Measurements from ENCODE around the gene PCDHGB4.
A peak's percentile ranks its signal among the peaks of the same experiment; 100 is the strongest.

PCDHGB4 gene

DNA sequence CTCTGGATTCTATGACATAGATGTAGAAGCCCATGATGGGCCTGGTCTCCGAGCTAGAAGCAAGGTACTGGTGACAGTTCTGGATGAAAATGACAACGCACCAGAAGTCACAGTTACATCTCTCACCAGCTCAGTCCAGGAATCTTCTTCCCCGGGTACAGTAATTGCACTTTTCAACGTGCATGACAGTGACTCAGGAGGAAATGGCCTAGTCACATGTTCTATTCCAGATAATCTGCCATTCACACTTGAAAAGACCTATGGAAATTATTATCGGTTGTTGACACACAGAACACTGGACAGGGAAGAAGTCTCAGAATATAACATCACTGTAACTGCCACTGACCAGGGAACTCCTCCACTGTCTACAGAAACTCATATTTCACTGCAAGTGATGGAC, 31.4 kb upstream of the PCDHGB4 start:
- no peak overlapping the region for H3K27ac ChIP-seq (replicated peaks; ENCODE audit: low read length)
- H3K4ac ChIP-seq (ENCODE audit: low read length) = no peak overlapping the region
- H3K9ac ChIP-seq (ENCODE audit: low read depth, low read length, poor library complexity) = no peak overlapping the region
- H3K9me3 ChIP-seq (replicated peaks in 1 of 2; ENCODE audit: control insufficient read depth in 2 of 2, insufficient read depth in 1 of 2, low read depth in 1 of 2, low read length in 2 of 2) = peaks cover 24 to 70% of the 10 kb centered on the region in 2 donors
- no peak overlapping the region for H3K23ac ChIP-seq (ENCODE audit: low read depth, low read length, poor library complexity)
- no peak overlapping the region for H4K8ac ChIP-seq (ENCODE audit: low read depth, low read length)
- H3K27me3 ChIP-seq (ENCODE audit: control insufficient read depth in 3 of 3, insufficient read depth in 3 of 3, low read depth in 1 of 3, low read length in 3 of 3) = peaks cover 0 to 4% (median 0%) of the 10 kb centered on the region in 3 experiments
- no peak overlapping the region for H3K18ac ChIP-seq (ENCODE audit: low read length)
- H2AFZ ChIP-seq (ENCODE audit: low read length) = no peak overlapping the region
- no CpG with 5 or more reads among the region's 5 CpGs for WGBS, 2 donors (ENCODE audit: extremely low coverage in 2 of 2, insufficient read length in 2 of 2, insufficient replicate concordance in 1 of 2)
- no peak overlapping the region for H3K14ac ChIP-seq (ENCODE audit: low read length)
- no peak overlapping the region for H2BK12ac ChIP-seq (ENCODE audit: low read length)
- peaks cover 0 to 3% of the 10 kb centered on the region in 2 donors for H3K36me3 ChIP-seq (replicated peaks in 1 of 2; ENCODE audit: control insufficient read depth in 2 of 2, insufficient read depth in 2 of 2, low read length in 2 of 2)
- H3K4me2 ChIP-seq (ENCODE audit: insufficient read depth, low read length, poor library complexity, severe bottlenecking) = no peak overlapping the region
- no peak overlapping the region for H2BK15ac ChIP-seq (ENCODE audit: low read length)
- no peak for DNase-seq (ENCODE audit: low spot score)
- no peak overlapping the region for H3K4me3 ChIP-seq (ENCODE audit: low read length in 2 of 2)
- H4K91ac ChIP-seq (ENCODE audit: low read depth, low read length, poor library complexity) = no peak overlapping the region
- H2AK5ac ChIP-seq (ENCODE audit: low read depth, low read length) = no peak overlapping the region
- H2BK5ac ChIP-seq (ENCODE audit: low read length) = no peak overlapping the region
- H3K79me1 ChIP-seq (ENCODE audit: low read depth, low read length) = no peaks in the 10 kb centered on the region
- no peaks in the 10 kb centered on the region for H3K4me1 ChIP-seq (ENCODE audit: control insufficient read depth in 2 of 2, insufficient read depth in 1 of 2, low read depth in 1 of 2, low read length in 2 of 2)
- H2BK120ac ChIP-seq (ENCODE audit: low read depth, low read length) = no peak overlapping the region

DNA sequence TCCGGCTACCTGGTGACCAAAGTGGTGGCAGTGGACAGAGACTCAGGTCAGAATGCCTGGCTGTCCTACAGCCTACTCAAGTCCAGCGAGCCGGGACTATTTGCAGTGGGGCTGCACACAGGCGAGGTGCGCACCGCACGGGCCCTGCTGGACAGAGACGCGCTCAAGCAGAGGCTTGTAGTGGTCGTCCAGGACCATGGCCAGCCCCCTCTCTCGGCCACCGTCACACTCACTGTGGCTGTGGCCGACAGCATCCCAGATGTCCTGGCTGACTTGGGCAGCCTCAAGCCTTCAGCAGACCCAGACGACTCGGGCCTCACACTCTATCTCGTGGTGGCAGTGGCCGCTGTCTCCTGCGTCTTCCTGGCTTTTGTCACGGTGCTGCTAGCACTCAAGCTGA, 30.5 kb upstream of the PCDHGB4 start:
- H4K8ac ChIP-seq (ENCODE audit: low read depth, low read length) = no peak overlapping the region
- no CpG with 5 or more reads among the region's 19 CpGs for WGBS, 2 donors (ENCODE audit: extremely low coverage in 2 of 2, insufficient read length in 2 of 2, insufficient replicate concordance in 1 of 2)
- peak overlapping the region; percentile 54 for H2AK5ac ChIP-seq (ENCODE audit: low read depth, low read length)
- no peak overlapping the region for H3K18ac ChIP-seq (ENCODE audit: low read length)
- H2AFZ ChIP-seq (ENCODE audit: low read length) = no peak overlapping the region
- H2BK120ac ChIP-seq (ENCODE audit: low read depth, low read length) = peak overlapping the region; percentile 66
- H3K4me3 ChIP-seq (ENCODE audit: low read length in 2 of 2) = peak overlapping the region in 1 of 2 donors; percentile 51
- H3K36me3 ChIP-seq (replicated peaks in 1 of 2; ENCODE audit: control insufficient read depth in 2 of 2, insufficient read depth in 2 of 2, low read length in 2 of 2) = peaks cover 0 to 3% of the 10 kb centered on the region in 2 donors
- H3K27me3 ChIP-seq (ENCODE audit: control insufficient read depth in 3 of 3, insufficient read depth in 3 of 3, low read depth in 1 of 3, low read length in 3 of 3) = peaks cover 0 to 4% (median 0%) of the 10 kb centered on the region in 3 experiments
- peak overlapping the region; percentile 16 for H3K9ac ChIP-seq (ENCODE audit: low read depth, low read length, poor library complexity)
- no peak overlapping the region for H3K27ac ChIP-seq (replicated peaks; ENCODE audit: low read length)
- H2BK15ac ChIP-seq (ENCODE audit: low read length) = no peak overlapping the region
- no peak overlapping the region for H3K4me2 ChIP-seq (ENCODE audit: insufficient read depth, low read length, poor library complexity, severe bottlenecking)
- H3K23ac ChIP-seq (ENCODE audit: low read depth, low read length, poor library complexity) = peak overlapping the region; percentile 44
- no peak overlapping the region for H4K91ac ChIP-seq (ENCODE audit: low read depth, low read length, poor library complexity)
- no peaks in the 10 kb centered on the region for H3K79me1 ChIP-seq (ENCODE audit: low read depth, low read length)
- no peak overlapping the region for H3K4ac ChIP-seq (ENCODE audit: low read length)
- DNase-seq (ENCODE audit: low spot score) = no peak
- no peak overlapping the region for H2BK12ac ChIP-seq (ENCODE audit: low read length)
- no peak overlapping the region for H2BK5ac ChIP-seq (ENCODE audit: low read length)
- peaks cover 25 to 67% of the 10 kb centered on the region in 2 donors for H3K9me3 ChIP-seq (replicated peaks in 1 of 2; ENCODE audit: control insufficient read depth in 2 of 2, insufficient read depth in 1 of 2, low read depth in 1 of 2, low read length in 2 of 2)
- H3K14ac ChIP-seq (ENCODE audit: low read length) = no peak overlapping the region
- no peaks in the 10 kb centered on the region for H3K4me1 ChIP-seq (ENCODE audit: control insufficient read depth in 2 of 2, insufficient read depth in 1 of 2, low read depth in 1 of 2, low read length in 2 of 2)

DNA sequence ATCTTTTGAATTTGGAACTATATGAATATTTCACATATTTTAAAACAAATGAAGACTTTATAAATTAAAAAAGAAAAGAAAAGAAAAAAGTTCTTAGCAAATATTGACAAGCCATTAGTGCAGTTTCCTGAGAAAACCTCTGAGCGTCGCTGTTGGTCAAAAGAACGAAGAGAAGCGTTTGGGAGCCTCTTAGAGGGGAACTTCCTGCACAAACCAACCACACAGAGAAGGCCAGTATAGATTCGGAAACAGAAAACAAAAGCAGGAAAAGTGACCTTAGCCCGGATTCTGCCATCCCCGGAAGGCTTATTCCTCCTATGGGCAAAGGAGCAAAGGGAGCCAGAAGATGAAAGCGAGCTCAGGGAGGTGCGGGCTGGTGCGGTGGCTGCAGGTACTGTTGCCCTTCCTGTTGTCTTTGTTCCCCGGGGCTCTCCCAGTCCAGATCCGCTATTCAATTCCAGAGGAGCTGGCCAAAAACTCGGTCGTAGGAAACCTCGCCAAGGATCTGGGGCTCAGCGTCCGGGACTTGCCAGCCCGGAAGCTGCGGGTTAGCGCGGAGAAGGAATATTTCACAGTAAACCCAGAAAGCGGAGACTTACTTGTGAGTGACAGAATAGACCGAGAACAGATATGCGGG, 27.6 kb upstream of the PCDHGB4 start, which contains the start of gene PCDHGB2:
Gene PCDHGB2, plus strand, starts transcription at position 205 of the 637 bp plus-strand sequence. Its CDS starts 142 bp downstream, at position 347.
- Histone ChIP-seq H3K9ac (ENCODE audit: low read depth, low read length, poor library complexity) (no peak within 1 kb of the TSS), H3K9me3 (replicated peaks in 1 of 2; ENCODE audit: control insufficient read depth in 2 of 2, insufficient read depth in 1 of 2, low read depth in 1 of 2, low read length in 2 of 2) (peaks cover 34 to 67% of the 10 kb centered on the region in 2 donors), H3K36me3 (replicated peaks in 1 of 2; ENCODE audit: control insufficient read depth in 2 of 2, insufficient read depth in 2 of 2, low read length in 2 of 2) (peaks cover 0 to 3% of the 10 kb centered on the region in 2 donors), H4K8ac (ENCODE audit: low read depth, low read length) (no peak within 1 kb of the TSS), H2BK15ac (ENCODE audit: low read length) (no peak within 1 kb of the TSS), H2BK5ac (ENCODE audit: low read length) (no peak within 1 kb of the TSS), H2AK5ac (ENCODE audit: low read depth, low read length) (no peak within 1 kb of the TSS), H3K4me3 (ENCODE audit: low read length in 2 of 2) (no peak within 1 kb of the TSS), H3K4ac (ENCODE audit: low read length) (no peak within 1 kb of the TSS), H3K4me2 (ENCODE audit: insufficient read depth, low read length, poor library complexity, severe bottlenecking) (no peak within 1 kb of the TSS), H3K79me1 (ENCODE audit: low read depth, low read length) (no peaks in the 10 kb centered on the region), H3K14ac (ENCODE audit: low read length) (no peak within 1 kb of the TSS), H2BK12ac (ENCODE audit: low read length) (no peak within 1 kb of the TSS), H3K27ac (replicated peaks; ENCODE audit: low read length) (no peak within 1 kb of the TSS), H3K4me1 (ENCODE audit: control insufficient read depth in 2 of 2, insufficient read depth in 1 of 2, low read depth in 1 of 2, low read length in 2 of 2) (no peaks in the 10 kb centered on the region), H3K23ac (ENCODE audit: low read depth, low read length, poor library complexity) (no peak within 1 kb of the TSS), H2BK120ac (ENCODE audit: low read depth, low read length) (no peak within 1 kb of the TSS), H3K27me3 (ENCODE audit: control insufficient read depth in 3 of 3, insufficient read depth in 3 of 3, low read depth in 1 of 3, low read length in 3 of 3) (peaks cover 0 to 4% (median 0%) of the 10 kb centered on the region in 3 experiments), H2AFZ (ENCODE audit: low read length) (peak within 1 kb of the TSS; percentile 72), H3K18ac (ENCODE audit: low read length) (no peak within 1 kb of the TSS), H4K91ac (ENCODE audit: low read depth, low read length, poor library complexity) (no peak within 1 kb of the TSS)
- WGBS, 2 donors (ENCODE audit: extremely low coverage in 2 of 2, insufficient read length in 2 of 2, insufficient replicate concordance in 1 of 2) = no CpG with 5 or more reads among the region's 24 CpGs
- no peak for DNase-seq (ENCODE audit: low spot score)

DNA sequence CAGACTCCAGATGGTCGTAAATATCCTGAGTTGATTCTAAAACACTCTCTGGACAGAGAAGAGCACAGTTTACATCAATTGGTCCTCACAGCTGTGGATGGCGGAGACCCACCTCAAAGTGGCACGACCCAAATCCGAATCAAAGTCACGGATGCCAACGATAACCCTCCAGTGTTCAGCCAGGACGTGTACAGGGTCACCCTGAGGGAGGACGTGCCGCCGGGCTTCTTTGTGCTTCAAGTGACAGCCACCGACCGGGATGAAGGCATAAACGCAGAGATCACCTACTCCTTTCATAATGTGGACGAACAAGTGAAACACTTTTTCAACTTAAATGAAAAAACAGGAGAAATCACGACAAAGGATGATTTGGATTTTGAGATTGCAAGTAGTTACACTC, 26.8 kb upstream of the PCDHGB4 start:
- no peak overlapping the region for H3K14ac ChIP-seq (ENCODE audit: low read length)
- H3K9ac ChIP-seq (ENCODE audit: low read depth, low read length, poor library complexity) = no peak overlapping the region
- no CpG with 5 or more reads among the region's 15 CpGs for WGBS, 2 donors (ENCODE audit: extremely low coverage in 2 of 2, insufficient read length in 2 of 2, insufficient replicate concordance in 1 of 2)
- H2BK15ac ChIP-seq (ENCODE audit: low read length) = no peak overlapping the region
- no peak overlapping the region for H2AK5ac ChIP-seq (ENCODE audit: low read depth, low read length)
- peaks cover 34 to 65% of the 10 kb centered on the region in 2 donors for H3K9me3 ChIP-seq (replicated peaks in 1 of 2; ENCODE audit: control insufficient read depth in 2 of 2, insufficient read depth in 1 of 2, low read depth in 1 of 2, low read length in 2 of 2)
- H3K27ac ChIP-seq (replicated peaks; ENCODE audit: low read length) = no peak overlapping the region
- H4K91ac ChIP-seq (ENCODE audit: low read depth, low read length, poor library complexity) = no peak overlapping the region
- no peak overlapping the region for H2BK5ac ChIP-seq (ENCODE audit: low read length)
- no peak for DNase-seq (ENCODE audit: low spot score)
- H3K18ac ChIP-seq (ENCODE audit: low read length) = no peak overlapping the region
- H4K8ac ChIP-seq (ENCODE audit: low read depth, low read length) = no peak overlapping the region
- no peak overlapping the region for H3K4ac ChIP-seq (ENCODE audit: low read length)
- peaks cover 0 to 4% (median 0%) of the 10 kb centered on the region in 3 experiments for H3K27me3 ChIP-seq (ENCODE audit: control insufficient read depth in 3 of 3, insufficient read depth in 3 of 3, low read depth in 1 of 3, low read length in 3 of 3)
- no peaks in the 10 kb centered on the region for H3K79me1 ChIP-seq (ENCODE audit: low read depth, low read length)
- no peak overlapping the region for H2BK12ac ChIP-seq (ENCODE audit: low read length)
- H3K36me3 ChIP-seq (replicated peaks in 1 of 2; ENCODE audit: control insufficient read depth in 2 of 2, insufficient read depth in 2 of 2, low read length in 2 of 2) = peaks cover 0 to 3% of the 10 kb centered on the region in 2 donors
- H3K4me3 ChIP-seq (ENCODE audit: low read length in 2 of 2) = no peak overlapping the region
- H3K4me2 ChIP-seq (ENCODE audit: insufficient read depth, low read length, poor library complexity, severe bottlenecking) = no peak overlapping the region
- H3K4me1 ChIP-seq (ENCODE audit: control insufficient read depth in 2 of 2, insufficient read depth in 1 of 2, low read depth in 1 of 2, low read length in 2 of 2) = no peaks in the 10 kb centered on the region
- no peak overlapping the region for H2AFZ ChIP-seq (ENCODE audit: low read length)
- no peak overlapping the region for H3K23ac ChIP-seq (ENCODE audit: low read depth, low read length, poor library complexity)
- no peak overlapping the region for H2BK120ac ChIP-seq (ENCODE audit: low read depth, low read length)

All from neuronal stem cell (in vitro differentiated cells).